GM06990 (cell line): ENCODE data around the gene KCTD6.

Experiments
- DNase-seq: peaks from one replicate; pipeline ENCODE4 v3.0.0-alpha.2; 2011; ENCODE audit not compliant: insufficient read length; ENCODE audit errors: extremely low read depth
- H3K27me3 ChIP-seq: replicated peaks from 2 replicates; pipeline ENCODE4 v1.6.0; 2011; ENCODE audit warnings: low read length; ENCODE audit not compliant: control insufficient read depth, insufficient read depth
- H3K36me3 ChIP-seq: 2 replicates; pipeline ENCODE4 v1.5.1; 2011; ENCODE audit warnings: low read length; ENCODE audit not compliant: control insufficient read depth, insufficient read depth
- H3K4me3 ChIP-seq: replicated peaks from 2 replicates; pipeline ENCODE4 v1.5.1; 2011; ENCODE audit warnings: low read depth, mild to moderate bottlenecking, control low read depth, low read length
- TF ChIP-seq, protein P1 (sequence below): IDR thresholded peaks from 2 replicates; pipeline ENCODE4 v1.5.1; 2011; ENCODE audit warnings: low read length, control low read depth, mild to moderate bottlenecking, inconsistent platforms; ENCODE audit not compliant: insufficient read depth, poor library complexity, severe bottlenecking

The KCTD6 gene

GRCh38 chr3:58463942-58464271, 28.0 kb upstream of the KCTD6 start:
- no peak overlapping the region for H3K4me3 ChIP-seq
- H3K36me3 ChIP-seq = no peaks in the 10 kb centered on the region
- H3K27me3 ChIP-seq = no peaks in the 10 kb centered on the region
- TF ChIP-seq, protein P1, sequence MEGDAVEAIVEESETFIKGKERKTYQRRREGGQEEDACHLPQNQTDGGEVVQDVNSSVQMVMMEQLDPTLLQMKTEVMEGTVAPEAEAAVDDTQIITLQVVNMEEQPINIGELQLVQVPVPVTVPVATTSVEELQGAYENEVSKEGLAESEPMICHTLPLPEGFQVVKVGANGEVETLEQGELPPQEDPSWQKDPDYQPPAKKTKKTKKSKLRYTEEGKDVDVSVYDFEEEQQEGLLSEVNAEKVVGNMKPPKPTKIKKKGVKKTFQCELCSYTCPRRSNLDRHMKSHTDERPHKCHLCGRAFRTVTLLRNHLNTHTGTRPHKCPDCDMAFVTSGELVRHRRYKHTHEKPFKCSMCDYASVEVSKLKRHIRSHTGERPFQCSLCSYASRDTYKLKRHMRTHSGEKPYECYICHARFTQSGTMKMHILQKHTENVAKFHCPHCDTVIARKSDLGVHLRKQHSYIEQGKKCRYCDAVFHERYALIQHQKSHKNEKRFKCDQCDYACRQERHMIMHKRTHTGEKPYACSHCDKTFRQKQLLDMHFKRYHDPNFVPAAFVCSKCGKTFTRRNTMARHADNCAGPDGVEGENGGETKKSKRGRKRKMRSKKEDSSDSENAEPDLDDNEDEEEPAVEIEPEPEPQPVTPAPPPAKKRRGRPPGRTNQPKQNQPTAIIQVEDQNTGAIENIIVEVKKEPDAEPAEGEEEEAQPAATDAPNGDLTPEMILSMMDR = no peak
- no peak for DNase-seq

GRCh38 chr3:58464866-58465265, 27.0 kb upstream of the KCTD6 start:
- Histone ChIP-seq H3K36me3 (no peaks in the 10 kb centered on the region), H3K27me3 (no peaks in the 10 kb centered on the region), H3K4me3 (no peak overlapping the region)
- no peak for DNase-seq
- TF ChIP-seq, protein P1 = no peak

- Histone ChIP-seq H3K4me3 (no peak overlapping the region), H3K27me3 (no peaks in the 10 kb centered on the region), H3K36me3 (no peaks in the 10 kb centered on the region)
- DNase-seq = no peak
- TF ChIP-seq, protein P1 = no peak
Measured at GRCh38 chr3:58466899-58467563, 24.9 kb upstream of the KCTD6 start.

GRCh38 chr3:58469096-58469495, 22.8 kb upstream of the KCTD6 start:
- Histone ChIP-seq H3K36me3 (no peaks in the 10 kb centered on the region), H3K27me3 (no peaks in the 10 kb centered on the region), H3K4me3 (no peak overlapping the region)
- DNase-seq = no peak
- TF ChIP-seq, protein P1 = no peak

- Histone ChIP-seq H3K36me3 (no peaks in the 10 kb centered on the region), H3K27me3 (no peaks in the 10 kb centered on the region), H3K4me3 (no peak overlapping the region)
- TF ChIP-seq, protein P1 = no peak
- no peak for DNase-seq
Measured at GRCh38 chr3:58470363-58471024, 21.4 kb upstream of the KCTD6 start.
